ENCODE data around the gene RAC3. TPM values are rescaled to one million over a fixed set of nuclear protein-coding genes. Genes with fewer than 3 reads are reported as not detected.

Gene RAC3
- total and polyA plus RNA-seq, 9 of the 15 experiments (the other 6 are each of a cell fraction or from before 2014, with no cell fraction given): 0.23 to 292 (median 118) TPM

GRCh38 chr17:82006468-82007227, 24.8 kb upstream of the RAC3 start:
- H3K4me1 ChIP-seq (replicated peaks in 1 of 2; ENCODE audit: control insufficient read depth in 2 of 2, insufficient read depth in 2 of 2, low read length in 2 of 2): peaks cover 0 to 71% of the 10 kb centered on the region in 2 experiments; a peak in 1 of 5 replicates
- no peaks in the 10 kb centered on the region; the same call in 2 of the 3 replicates for H3K36me3 ChIP-seq (ENCODE audit: control insufficient read depth, insufficient read depth, low read length)
- H3K27me3 ChIP-seq (ENCODE audit: control insufficient read depth in 2 of 2, insufficient read depth in 2 of 2, low read length in 2 of 2): no peaks in the 10 kb centered on the region
- CTCF ChIA-PET (ENCODE audit: low intra/inter-chr PET ratio): no interaction called here
- H3K79me2 ChIP-seq (ENCODE audit: control insufficient read depth, insufficient read depth, low read length): no peaks in the 10 kb centered on the region
- 0 out of 2 replicates have a peak, but pooled peaks cover 4% of the 10 kb centered on the region for H4K20me1 ChIP-seq (replicated peaks; ENCODE audit: control insufficient read depth, insufficient read depth, low read length)
- no peak overlapping the region for H3K4me3 ChIP-seq
- no TSS peak for BruUV-seq (replicated peaks)
- no peak overlapping the region for H3K4me2 ChIP-seq (ENCODE audit: insufficient read depth, low read length)
- no peak overlapping the region for H2AFZ ChIP-seq (ENCODE audit: low read depth, low read length)
- WGBS (ENCODE audit: insufficient coverage, low coverage, missing lambda C conversion rate): 75% methylated on average over 19 of the region's 24 CpGs
- no peak for FAIRE-seq
- no peak overlapping the region for H3K27ac ChIP-seq (ENCODE audit: extremely low read depth, low read depth, low read length)
- DNase-seq (ENCODE audit: extremely low read depth in 1 of 4, low spot score in 3 of 4): no peak
- intact Hi-C loops (cut with micrococcal nuclease): no loop called here
- in situ Hi-C loops (cut with MboI): no loop called here
- POLR2A ChIA-PET: no interaction called here
- H3K9ac ChIP-seq (ENCODE audit: insufficient read depth in 1 of 2, low read depth in 2 of 2, low read length in 2 of 2): peak overlapping the region in 1 of 2 experiments; percentile 14; a peak in 1 of 4 replicates
- TF ChIP-seq PHTF2 (CRISPR knock-in tag; IDR thresholded peaks at IDR 0.05) (no peak), MIER1 (IDR thresholded peaks at IDR 0.05; ENCODE audit: low read depth) (no peak), ZNF407 (IDR thresholded peaks at IDR 0.05; ENCODE audit: low read depth) (no peak), NFIX (CRISPR knock-in tag; IDR thresholded peaks at IDR 0.05; ENCODE audit: low read depth) (no peak), NCOA4 (IDR thresholded peaks at IDR 0.05; ENCODE audit: partially characterized antibody) (no peak)
- H3K9me1 ChIP-seq (ENCODE audit: control insufficient read depth, insufficient read depth, low read length): peaks cover 3% of the 10 kb centered on the region
- no peak for ATAC-seq
- H3K9me3 ChIP-seq (replicated peaks; ENCODE audit: control insufficient read depth, insufficient read depth, low read depth, low read length): no peaks in the 10 kb centered on the region

Measured in K562 (cell line).